Activated naive CD8-positive, alpha-beta T cell treated with anti-CD3 and anti-CD28 coated beads, Interleukin-2, amount 10 ng/mL, durations not matched to agents 7 days and 5 days (primary cell): ENCODE measurements around the gene ADSS1. TPM values are rescaled to one million over a fixed set of nuclear protein-coding genes. Genes with fewer than 3 reads are reported as not detected.

Source experiments
- ATAC-seq: fragments of 150-1000 bp; cut with Tn5 transposase; one replicate; pipeline ENCODE4 v1.10.0; 2021; ENCODE audit warnings: low read depth, moderate library complexity
- POLR2A ChIA-PET: fragments of 350-600 bp; sonication (Branson Sonifier 250); formaldehyde crosslinking; loops from one replicate; lab custom pipeline; 2021; ENCODE audit warnings: antibody characterized with exemption; lab: Charles Lee
- DNase-seq: peaks from one replicate; pipeline ENCODE4 v3.0.0; 2021
- H3K27ac Mint-ChIP-seq: one replicate; pipeline ENCODE4 v1.8.0; 2022; ENCODE audit warnings: mild to moderate bottlenecking, mixed read lengths
- H3K27me3 Mint-ChIP-seq: one replicate; pipeline ENCODE4 v1.8.0; 2022; ENCODE audit warnings: mild to moderate bottlenecking, moderate library complexity, mixed read lengths
- H3K36me3 Mint-ChIP-seq: one replicate; pipeline ENCODE4 v1.8.0; 2021; ENCODE audit warnings: mild to moderate bottlenecking, mixed read lengths
- H3K4me1 Mint-ChIP-seq: one replicate; pipeline ENCODE4 v1.8.0; 2021; ENCODE audit warnings: mixed read lengths
- H3K4me3 Mint-ChIP-seq: one replicate; pipeline ENCODE4 v1.8.0; 2022; ENCODE audit warnings: mild to moderate bottlenecking, moderate library complexity, mixed read lengths
- H3K9me3 Mint-ChIP-seq: one replicate; pipeline ENCODE4 v1.8.0; 2021; ENCODE audit warnings: mixed read lengths
- total RNA-seq, 2 experiments: library from RNA; stranded (reverse); gene quantifications; one replicate each; pipeline ENCODE4 v1.2.3, GENCODE V29; 2021

Gene ADSS1
- total RNA-seq, 2 experiments from 2014 or later, result 2.4 to 2.8 TPM

DNA sequence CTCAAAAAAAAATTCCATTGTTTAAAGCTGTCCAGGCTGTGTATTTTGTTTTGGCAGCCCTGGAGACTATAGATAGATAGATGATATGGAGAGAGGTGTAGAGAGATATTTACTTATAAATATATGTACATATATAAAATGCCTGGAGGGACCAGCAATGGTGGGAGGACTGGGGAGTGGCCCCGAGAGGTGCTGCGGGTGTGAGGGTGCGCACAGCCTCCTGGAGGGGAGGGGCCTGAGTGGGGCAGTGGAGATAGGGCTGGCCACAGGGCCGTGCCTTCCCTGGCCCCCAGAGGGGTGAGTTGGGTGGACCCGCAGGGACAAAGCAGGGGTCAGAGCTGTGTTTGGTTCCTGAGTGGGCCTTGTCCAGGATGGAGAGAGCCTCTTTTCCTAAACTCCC, 6.5 kb downstream of the ADSS1 start:
- Mint-ChIP-seq H3K4me1 (no peaks in the 10 kb centered on the region), H3K9me3 (no peaks in the 10 kb centered on the region), H3K4me3 (no peak overlapping the region), H3K27me3 (peaks cover under 1% of the 10 kb centered on the region), H3K27ac (no peak overlapping the region), H3K36me3 (no peaks in the 10 kb centered on the region)
- POLR2A ChIA-PET, result no interaction called here
- no peak for ATAC-seq
- no peak for DNase-seq

DNA sequence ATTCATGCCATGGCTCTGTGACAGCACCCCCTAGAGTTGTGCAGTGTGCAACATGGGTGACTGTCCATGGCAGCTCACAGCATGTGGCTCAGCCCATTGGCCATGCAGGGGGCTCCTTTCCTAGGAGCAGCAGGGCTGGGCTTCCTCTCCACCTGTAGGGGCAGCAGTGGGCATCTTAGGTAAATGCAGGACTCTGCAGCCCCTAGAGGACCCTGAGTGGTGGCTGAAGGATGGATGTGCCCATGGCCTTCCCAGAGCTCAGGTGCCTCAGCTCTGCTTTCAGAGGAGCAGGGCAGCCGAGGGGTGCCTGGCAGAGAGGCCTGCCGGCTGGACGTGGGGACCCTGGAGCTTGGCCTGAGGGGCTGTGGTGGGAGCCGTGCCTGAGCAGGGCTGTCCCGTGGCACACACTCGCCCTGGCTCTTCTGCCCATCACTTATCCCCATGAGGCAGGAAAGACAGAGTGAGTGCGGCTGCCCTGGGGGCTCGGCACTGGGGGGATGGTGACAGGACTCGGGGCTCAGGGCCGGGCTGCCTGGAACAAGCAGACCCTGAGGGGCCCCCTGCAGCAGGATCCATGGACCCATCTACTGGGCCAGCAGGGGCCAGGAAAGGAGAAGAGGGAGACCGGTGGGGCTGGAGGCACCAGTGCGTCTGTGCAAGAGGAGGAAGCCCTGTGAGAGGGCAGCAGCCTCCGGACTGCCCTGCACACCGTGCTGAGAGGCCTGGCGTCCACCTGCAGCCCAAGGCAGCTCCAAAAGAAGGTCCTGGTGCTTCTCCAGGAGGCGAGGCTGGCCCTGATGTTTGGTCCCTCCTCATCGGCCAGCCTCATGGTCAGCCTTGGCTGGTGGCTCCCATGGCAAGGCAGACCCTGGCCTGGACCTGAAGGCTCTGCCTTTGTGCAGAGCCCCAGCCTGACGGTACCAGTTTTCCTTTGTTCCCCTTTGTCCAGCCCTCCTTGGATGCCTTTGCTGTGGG, 7.6 kb downstream of the ADSS1 start:
- ATAC-seq (no peak), DNase-seq (no peak)
- H3K4me1 Mint-ChIP-seq, result no peaks in the 10 kb centered on the region
- H3K4me3 Mint-ChIP-seq, result no peak overlapping the region
- H3K27me3 Mint-ChIP-seq, result peaks cover 4% of the 10 kb centered on the region
- POLR2A ChIA-PET, result no interaction called here
- no peaks in the 10 kb centered on the region for H3K9me3 Mint-ChIP-seq
- no peaks in the 10 kb centered on the region for H3K36me3 Mint-ChIP-seq
- H3K27ac Mint-ChIP-seq, result no peak overlapping the region

DNA sequence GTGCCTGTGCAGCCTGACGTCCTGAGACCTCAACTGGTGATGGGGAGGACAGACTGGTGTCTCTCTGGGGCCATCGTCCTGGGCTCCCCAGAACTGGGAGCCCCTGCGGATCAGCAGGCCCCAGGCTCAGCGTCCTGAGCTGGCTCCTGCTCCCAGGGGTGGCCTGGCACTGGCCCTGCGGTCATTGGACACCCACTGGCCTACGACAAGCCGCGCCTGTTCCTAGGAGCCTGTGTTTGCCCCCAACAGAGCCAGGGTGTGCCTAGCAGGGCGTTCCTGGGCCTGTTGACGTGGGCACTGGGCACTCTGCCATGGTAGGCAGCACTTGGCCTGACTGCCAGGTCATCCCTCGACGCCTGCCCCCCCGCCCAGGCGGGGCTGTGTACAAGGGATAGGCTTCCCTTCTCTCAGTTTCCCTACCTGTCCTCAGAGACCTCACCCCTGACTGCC, 8.4 kb downstream of the ADSS1 start:
- no peak for ATAC-seq
- Mint-ChIP-seq H3K27me3 (peaks cover 4% of the 10 kb centered on the region), H3K4me1 (no peaks in the 10 kb centered on the region), H3K27ac (no peak overlapping the region), H3K36me3 (no peaks in the 10 kb centered on the region), H3K9me3 (no peaks in the 10 kb centered on the region), H3K4me3 (no peak overlapping the region)
- DNase-seq, result no peak
- POLR2A ChIA-PET, result no interaction called here

DNA sequence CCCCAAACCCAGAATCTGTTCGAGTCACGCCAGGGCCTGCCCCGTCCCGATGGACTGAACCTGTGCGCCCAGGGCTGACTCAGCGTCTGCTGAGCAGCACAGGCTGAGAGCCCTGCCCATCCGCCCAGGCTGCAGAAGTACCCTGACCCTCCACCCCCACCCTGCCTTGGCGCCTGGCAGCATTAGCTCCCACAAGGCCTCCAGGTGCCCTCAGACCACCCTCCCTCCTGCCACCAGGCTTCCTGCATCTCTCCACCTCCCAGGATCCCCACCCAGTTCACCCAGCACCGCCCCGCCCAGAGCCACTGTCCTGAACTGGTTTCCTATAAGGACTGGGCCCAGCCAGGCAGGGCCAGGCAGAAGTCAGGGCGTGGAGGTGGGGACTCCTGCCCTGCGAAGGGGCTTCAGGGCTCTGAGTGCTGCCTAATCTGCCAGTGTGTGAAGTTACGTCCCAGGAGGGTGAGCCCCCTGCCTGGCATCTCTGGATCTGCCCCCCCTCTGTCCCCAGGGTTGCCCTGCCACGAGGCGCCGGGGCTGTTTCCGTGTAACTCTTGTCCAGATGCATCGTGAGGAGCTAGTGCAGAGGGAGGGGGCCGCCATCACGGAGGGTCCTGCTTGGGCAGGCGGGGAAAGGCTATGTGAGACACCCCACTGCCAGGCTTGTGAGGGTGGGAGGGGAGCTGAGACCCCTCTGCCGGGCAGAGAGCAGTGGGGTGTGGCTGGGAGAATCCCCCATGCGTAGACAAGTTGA, 9.1 kb downstream of the ADSS1 start:
- no peak overlapping the region for H3K4me3 Mint-ChIP-seq
- H3K36me3 Mint-ChIP-seq, result no peaks in the 10 kb centered on the region
- no peak for ATAC-seq
- peaks cover 4% of the 10 kb centered on the region for H3K27me3 Mint-ChIP-seq
- no peak overlapping the region for H3K27ac Mint-ChIP-seq
- H3K9me3 Mint-ChIP-seq, result no peaks in the 10 kb centered on the region
- POLR2A ChIA-PET, result no interaction called here
- DNase-seq, result no peak
- H3K4me1 Mint-ChIP-seq, result no peaks in the 10 kb centered on the region

DNA sequence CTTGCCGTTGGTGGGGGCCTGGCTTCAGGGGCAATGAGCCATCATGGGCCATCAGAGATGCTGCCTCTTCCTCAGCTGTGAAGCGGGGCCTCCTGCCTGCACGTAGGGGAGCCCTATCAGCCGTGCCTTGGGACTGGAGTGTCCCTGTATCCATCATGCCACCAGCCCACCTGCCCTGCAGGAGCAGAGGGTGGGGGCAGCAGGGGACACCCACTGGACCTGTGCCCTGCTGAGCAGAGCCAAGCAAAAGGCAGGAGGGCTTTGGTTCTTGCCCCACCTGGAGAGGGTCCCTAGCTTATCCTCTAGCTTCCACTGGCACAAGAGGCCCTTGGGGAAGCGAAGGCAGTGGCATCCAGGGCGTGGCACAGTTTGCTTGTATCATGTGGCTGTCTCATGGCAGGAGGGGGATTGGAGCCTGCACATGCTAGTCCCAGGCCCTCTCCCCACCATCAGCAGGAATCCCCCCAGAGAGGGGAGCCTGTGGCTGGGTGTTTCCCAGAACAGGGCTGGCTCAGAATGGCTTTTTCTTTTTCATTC, 10.1 kb downstream of the ADSS1 start:
- POLR2A ChIA-PET, result no interaction called here
- ATAC-seq (no peak), DNase-seq (no peak)
- no peak overlapping the region for H3K4me3 Mint-ChIP-seq
- no peak overlapping the region for H3K27ac Mint-ChIP-seq
- H3K4me1 Mint-ChIP-seq, result no peaks in the 10 kb centered on the region
- H3K36me3 Mint-ChIP-seq, result no peaks in the 10 kb centered on the region
- H3K9me3 Mint-ChIP-seq, result no peaks in the 10 kb centered on the region
- H3K27me3 Mint-ChIP-seq, result peaks cover 4% of the 10 kb centered on the region

DNA sequence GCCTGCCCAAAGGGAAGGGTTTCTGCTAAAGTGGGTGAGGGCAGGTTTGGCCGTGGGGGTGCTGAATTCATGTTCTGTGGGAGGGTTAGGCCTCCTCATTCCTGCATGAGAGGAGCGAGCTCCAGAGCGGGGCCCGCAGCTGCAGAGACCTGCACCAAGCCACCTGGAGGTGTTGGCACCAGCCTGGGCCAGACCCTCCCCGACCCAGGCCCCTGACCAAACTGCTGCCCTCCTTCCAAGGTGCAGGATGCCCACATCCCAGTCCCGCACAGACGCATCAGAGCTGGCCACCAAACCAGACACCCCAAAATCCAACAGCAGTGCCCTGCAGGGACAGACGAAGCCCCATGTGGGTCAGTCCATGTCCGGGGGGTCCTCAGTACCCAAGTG, 10.6 kb downstream of the ADSS1 start:
- ATAC-seq (no peak), DNase-seq (no peak)
- H3K27me3 Mint-ChIP-seq, result peaks cover 4% of the 10 kb centered on the region
- H3K4me3 Mint-ChIP-seq, result no peak overlapping the region
- POLR2A ChIA-PET, result no interaction called here
- H3K9me3 Mint-ChIP-seq, result no peaks in the 10 kb centered on the region
- H3K27ac Mint-ChIP-seq, result no peak overlapping the region
- no peaks in the 10 kb centered on the region for H3K4me1 Mint-ChIP-seq
- H3K36me3 Mint-ChIP-seq, result no peaks in the 10 kb centered on the region

DNA sequence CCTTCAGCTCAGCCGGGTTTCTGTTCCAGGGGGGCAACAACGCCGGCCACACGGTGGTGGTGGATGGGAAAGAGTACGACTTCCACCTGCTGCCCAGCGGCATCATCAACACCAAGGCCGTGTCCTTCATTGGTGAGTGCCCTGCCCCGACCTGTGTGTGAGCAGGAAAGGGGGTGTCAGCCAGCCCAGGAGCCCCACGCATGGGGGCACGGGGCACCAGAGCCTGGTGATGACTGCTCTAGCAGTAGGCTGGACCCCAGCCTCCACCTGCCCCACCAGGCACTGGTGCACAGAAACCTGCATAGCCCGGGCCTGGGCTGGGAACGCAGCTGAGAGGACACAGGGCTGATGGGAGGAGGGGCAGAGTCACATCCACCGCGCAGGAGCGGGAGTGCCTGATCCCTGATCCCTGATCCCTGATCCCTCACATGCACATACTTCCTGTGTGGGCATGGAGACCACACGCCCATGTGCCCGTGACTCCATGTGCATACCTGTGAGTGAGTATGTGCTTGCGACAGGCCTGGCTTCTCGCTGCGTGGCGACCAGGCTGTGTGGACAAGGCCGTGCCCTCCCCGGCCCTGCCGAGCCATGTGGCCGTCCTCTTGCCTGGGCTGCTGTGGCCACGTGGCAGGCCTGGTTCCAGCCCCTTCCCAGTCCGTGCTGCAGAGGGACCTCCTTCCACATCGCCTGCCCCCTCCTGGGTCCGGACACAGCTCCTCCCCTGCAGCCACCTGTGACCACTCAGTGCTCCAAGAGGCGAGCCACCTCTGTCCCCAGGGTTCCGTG, 11.2 kb downstream of the ADSS1 start:
- no peak for DNase-seq
- H3K4me3 Mint-ChIP-seq, result no peak overlapping the region
- POLR2A ChIA-PET, result no interaction called here
- H3K36me3 Mint-ChIP-seq, result no peaks in the 10 kb centered on the region
- H3K9me3 Mint-ChIP-seq, result no peaks in the 10 kb centered on the region
- no peak for ATAC-seq
- no peaks in the 10 kb centered on the region for H3K4me1 Mint-ChIP-seq
- no peak overlapping the region for H3K27ac Mint-ChIP-seq
- H3K27me3 Mint-ChIP-seq, result peaks cover 4% of the 10 kb centered on the region

DNA sequence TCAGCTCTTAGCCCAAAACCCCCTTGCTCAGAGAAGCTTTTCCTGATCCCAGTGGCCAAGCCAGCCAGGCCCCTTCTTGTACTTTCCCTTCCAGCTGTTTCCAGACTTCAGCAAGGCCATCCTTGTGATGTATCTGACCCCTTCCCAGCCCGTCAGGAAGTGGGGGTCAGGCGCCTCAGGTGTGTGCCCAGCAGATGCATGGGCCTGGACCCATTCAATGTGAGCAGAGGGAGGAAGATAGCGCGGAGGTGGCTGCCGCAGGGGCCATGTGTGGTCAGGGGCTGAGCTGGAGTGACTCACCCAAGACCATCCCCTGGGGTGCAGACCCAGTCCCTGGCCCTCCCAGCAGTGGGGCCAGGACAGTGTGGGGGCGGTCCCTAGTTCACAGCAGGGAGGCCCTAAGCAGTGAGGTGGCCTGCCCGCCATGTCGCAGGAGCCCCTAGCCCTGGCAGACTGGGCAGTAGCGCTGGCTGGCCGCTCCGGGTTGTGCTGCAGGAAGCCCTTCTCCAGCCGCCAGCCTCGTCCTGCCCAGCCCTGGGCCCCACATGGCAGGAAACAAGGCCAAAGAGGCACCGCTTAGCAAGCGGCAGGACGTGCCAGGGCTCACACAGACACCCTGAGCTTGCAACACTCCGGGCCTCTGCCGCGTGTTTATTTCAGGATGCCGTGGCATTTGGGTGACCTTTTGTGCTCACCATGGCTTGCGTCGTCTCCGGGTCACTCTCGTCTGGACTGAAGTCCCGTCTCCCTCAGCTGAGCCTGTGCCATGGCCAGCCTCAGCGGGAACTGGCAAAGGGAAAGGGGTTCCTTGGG, 12.0 kb downstream of the ADSS1 start:
- no peak for ATAC-seq
- H3K4me3 Mint-ChIP-seq, result no peak overlapping the region
- POLR2A ChIA-PET, result no interaction called here
- H3K4me1 Mint-ChIP-seq, result no peaks in the 10 kb centered on the region
- peaks cover 4% of the 10 kb centered on the region for H3K27me3 Mint-ChIP-seq
- H3K36me3 Mint-ChIP-seq, result no peaks in the 10 kb centered on the region
- DNase-seq, result no peak
- H3K27ac Mint-ChIP-seq, result no peak overlapping the region
- H3K9me3 Mint-ChIP-seq, result no peaks in the 10 kb centered on the region

DNA sequence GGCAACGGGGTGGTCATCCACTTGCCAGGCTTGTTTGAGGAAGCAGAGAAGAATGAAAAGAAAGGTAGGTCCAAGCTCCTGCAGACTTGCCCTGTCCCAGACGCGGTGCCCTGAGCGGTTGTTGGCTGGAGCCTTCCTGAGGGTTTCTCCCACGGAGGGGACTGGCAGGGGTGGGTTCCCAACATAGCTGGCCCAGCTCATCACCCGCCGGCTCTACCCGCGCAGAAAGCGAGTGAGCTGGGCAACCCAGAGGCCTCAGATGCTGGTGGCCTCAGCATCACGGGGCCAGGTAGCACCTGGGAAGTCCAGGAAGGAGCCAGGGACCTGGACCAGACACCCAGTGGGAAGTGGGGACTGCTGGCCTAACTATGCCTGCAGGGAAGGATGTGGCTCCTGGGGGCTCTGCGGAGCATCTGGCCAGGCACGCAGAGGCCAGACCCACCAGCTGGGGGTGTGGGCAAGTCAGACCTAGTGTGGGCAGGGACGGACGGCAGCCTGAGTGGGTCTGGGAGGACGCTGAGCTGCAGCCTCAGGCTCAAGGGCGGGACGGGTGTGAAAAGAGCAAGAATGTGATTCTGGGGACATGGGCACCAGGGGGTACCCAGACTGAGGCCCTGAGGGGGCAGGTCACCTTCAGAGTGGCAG, 14.5 kb downstream of the ADSS1 start:
- no peak overlapping the region for H3K27ac Mint-ChIP-seq
- H3K4me1 Mint-ChIP-seq, result no peaks in the 10 kb centered on the region
- POLR2A ChIA-PET, result no interaction called here
- no peak overlapping the region for H3K4me3 Mint-ChIP-seq
- no peaks in the 10 kb centered on the region for H3K9me3 Mint-ChIP-seq
- H3K27me3 Mint-ChIP-seq, result peaks cover 4% of the 10 kb centered on the region
- no peaks in the 10 kb centered on the region for H3K36me3 Mint-ChIP-seq
- ATAC-seq, result no peak
- no peak for DNase-seq

DNA sequence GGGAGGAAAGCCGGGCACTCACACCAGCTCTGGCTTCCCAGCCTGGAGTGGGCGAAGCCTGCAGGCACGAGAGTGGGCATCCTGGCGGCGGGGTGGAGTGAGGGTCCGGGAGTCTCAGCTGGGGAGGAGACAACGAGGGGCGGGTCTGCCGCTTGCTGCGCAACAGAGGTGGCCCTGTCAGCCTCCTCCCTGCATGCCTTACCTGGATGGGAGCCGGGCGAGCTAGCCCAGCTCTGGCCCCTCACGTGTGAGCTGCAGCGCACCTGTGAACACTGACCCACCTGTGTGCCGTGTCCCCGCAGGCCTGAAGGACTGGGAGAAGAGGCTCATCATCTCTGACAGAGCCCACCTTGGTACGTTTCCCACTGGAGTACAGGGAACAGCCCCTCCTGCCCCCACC, 15.0 kb downstream of the ADSS1 start:
- Mint-ChIP-seq H3K4me3 (no peak overlapping the region), H3K4me1 (no peaks in the 10 kb centered on the region), H3K36me3 (no peaks in the 10 kb centered on the region), H3K27me3 (peaks cover 4% of the 10 kb centered on the region), H3K27ac (no peak overlapping the region), H3K9me3 (no peaks in the 10 kb centered on the region)
- no peak for DNase-seq
- POLR2A ChIA-PET, result no interaction called here
- no peak for ATAC-seq

DNA sequence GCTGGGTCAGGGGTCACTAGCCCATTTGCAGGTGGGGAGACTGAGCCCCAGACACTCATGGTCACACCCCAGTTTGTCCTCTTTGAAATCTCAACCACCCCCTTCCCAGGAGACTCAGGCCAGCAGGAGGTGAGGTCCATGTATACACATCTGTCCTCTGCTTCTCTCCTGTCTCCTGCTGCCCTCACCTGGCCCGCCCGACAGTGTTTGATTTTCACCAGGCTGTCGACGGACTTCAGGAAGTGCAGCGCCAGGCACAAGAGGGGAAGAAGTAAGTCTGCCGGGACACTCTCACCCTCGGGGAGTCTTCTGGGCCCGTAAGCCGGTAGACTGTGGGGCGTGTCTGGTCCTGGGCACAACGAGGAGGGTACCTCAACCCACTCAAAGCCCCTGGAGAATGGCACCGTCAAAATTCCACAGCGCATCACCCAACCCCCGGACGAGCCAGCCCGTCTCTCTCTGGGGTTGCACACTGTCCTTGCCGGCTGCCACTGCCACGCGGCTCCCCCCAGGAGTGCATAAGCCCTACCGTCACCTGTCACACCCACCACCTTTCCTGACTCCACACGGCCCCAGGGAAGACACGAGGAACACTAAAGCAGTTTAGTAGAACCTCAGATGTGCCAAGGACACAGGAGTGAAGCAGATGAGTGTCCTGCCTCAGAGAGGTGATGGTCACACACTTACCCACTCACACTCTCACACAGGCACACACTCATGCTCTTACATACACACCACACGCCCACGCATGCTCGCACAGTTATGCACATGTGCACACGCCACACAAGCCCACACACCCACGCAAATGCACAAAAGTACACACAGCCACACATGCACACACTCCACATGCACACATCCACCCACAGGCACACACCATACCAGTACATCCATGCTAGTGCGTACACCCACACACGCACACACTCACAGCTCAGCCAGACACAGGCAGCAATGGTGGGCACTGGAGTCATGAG, 15.8 kb downstream of the ADSS1 start:
- DNase-seq, result no peak
- Mint-ChIP-seq H3K4me3 (no peak overlapping the region), H3K27me3 (peaks cover 4% of the 10 kb centered on the region), H3K27ac (peak overlapping the region; percentile 37), H3K9me3 (no peaks in the 10 kb centered on the region), H3K4me1 (no peaks in the 10 kb centered on the region), H3K36me3 (no peaks in the 10 kb centered on the region)
- POLR2A ChIA-PET, result no interaction called here
- no peak for ATAC-seq
